ENCODE measurements around the gene EIF3K. TPM values are rescaled to one million over a fixed set of nuclear protein-coding genes. Genes with fewer than 3 reads are reported as not detected.
A peak's percentile ranks its signal among the peaks of the same experiment; 100 is the strongest.

The EIF3K gene
- total RNA-seq, 1 experiment from 2014 or later, result 320 TPM

DNA sequence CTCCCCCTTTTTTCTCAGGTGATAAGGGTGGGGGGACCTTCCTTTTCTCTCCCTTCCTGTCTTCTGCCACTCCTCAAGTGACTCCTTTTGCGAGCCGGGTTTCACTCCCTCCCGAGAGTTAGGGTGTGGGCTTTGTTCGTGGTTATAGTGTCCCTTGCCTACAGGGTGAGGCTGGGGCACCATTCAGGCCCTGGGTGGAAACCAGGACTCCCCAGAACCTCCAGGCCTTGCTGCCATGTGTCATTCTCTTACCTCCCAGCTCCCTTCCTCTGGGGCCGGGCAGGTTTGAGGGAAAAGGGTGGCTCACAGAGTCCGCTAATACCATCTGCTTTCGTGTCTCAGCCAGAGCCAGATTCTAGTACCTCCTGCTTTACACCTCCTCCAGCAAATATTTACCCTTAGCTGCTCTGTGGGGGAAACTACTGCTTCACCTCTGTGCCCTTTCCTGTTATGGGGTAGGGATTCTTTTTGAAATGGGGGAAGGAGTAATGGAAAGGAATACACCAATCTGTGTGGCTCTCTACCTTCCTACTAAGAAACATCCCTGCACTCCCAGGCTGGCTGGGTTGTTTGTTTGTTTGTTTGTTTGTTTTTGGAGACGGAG is 31.3 kb downstream of the EIF3K start:
- H3K27me3 ChIP-seq, result no peaks in the 10 kb centered on the region
- H3K4me1 ChIP-seq, result peaks cover 45% of the 10 kb centered on the region
- H3K36me3 ChIP-seq, result no peaks in the 10 kb centered on the region
- H3K4me3 ChIP-seq, result no peak overlapping the region
- DNase-seq, result no peak
- H3K9me3 ChIP-seq (replicated peaks), result no peaks in the 10 kb centered on the region
- no peak overlapping the region for H3K27ac ChIP-seq

DNA sequence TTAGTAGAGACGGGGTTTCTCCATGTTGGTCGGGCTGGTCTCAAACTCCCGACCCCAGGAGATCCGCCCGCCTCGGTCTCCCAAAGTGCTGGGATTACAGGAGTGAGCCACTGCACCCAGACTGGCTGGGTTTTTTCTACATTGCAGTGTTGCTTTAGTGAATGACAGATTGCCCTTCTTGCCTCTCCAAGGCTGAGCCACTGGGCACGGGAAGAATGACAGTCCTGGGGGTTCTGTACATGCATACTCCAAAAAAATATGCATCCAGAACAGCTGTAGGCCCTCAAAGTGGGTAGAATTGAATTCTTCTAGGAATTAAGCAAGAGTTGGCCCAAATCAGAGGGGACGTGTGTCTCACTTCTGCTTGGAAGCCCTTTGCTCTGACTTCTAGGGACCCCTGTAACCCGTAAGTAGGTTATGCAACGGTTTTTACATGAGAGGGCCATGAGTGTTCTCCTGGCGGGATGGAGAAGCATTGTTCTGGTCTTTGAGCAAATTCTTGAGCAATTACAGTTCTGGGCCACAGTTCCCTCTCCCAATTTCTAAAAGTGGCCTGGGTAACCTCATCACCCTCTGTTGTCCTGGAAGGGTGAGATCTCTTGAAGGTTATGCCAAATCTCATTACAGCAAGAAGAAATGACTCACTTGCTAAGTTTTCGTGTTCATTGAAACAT is 32.1 kb downstream of the EIF3K start:
- H3K27ac ChIP-seq, result no peak overlapping the region
- no peaks in the 10 kb centered on the region for H3K27me3 ChIP-seq
- H3K9me3 ChIP-seq (replicated peaks), result no peaks in the 10 kb centered on the region
- H3K36me3 ChIP-seq, result peaks cover 5% of the 10 kb centered on the region; the same call in 1 of the 2 replicates
- peaks cover 51% of the 10 kb centered on the region for H3K4me1 ChIP-seq
- no peak overlapping the region for H3K4me3 ChIP-seq
- DNase-seq, result no peak

DNA sequence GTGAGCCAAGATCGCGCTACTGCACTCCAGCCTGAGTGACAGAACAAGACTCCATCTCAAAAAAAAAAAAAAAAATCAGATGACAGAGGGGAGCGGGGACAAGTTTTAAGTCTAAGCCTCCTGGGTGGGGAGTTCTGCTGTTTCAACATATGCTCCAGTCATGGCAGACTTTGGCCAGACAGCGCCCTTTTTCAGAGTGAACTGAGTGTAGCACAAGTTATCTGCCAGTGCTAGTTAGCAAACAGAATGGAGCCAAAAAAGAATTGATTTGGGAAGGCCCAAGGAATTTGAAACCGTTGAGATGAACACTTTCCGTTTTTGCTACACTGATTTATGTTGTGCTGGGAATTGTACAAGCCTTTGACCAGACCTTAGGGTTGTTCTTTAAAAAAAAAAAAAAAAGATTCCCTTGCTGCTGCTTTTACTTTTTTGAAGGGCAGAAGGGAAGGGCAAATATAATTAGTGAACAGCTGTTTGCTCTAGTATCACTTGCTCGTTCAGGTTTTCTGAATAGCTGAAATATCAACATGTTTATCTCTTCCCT is 34.1 kb downstream of the EIF3K start:
- no peaks in the 10 kb centered on the region for H3K27me3 ChIP-seq
- H3K9me3 ChIP-seq (replicated peaks), result no peaks in the 10 kb centered on the region
- peaks cover 60% of the 10 kb centered on the region for H3K4me1 ChIP-seq
- H3K36me3 ChIP-seq, result peaks cover 15% of the 10 kb centered on the region
- H3K27ac ChIP-seq, result peak overlapping the region; percentile 8; the same call in 1 of the 2 replicates
- no peak overlapping the region for H3K4me3 ChIP-seq
- DNase-seq, result peak in 1 of 2 experiments; percentile 52

DNA sequence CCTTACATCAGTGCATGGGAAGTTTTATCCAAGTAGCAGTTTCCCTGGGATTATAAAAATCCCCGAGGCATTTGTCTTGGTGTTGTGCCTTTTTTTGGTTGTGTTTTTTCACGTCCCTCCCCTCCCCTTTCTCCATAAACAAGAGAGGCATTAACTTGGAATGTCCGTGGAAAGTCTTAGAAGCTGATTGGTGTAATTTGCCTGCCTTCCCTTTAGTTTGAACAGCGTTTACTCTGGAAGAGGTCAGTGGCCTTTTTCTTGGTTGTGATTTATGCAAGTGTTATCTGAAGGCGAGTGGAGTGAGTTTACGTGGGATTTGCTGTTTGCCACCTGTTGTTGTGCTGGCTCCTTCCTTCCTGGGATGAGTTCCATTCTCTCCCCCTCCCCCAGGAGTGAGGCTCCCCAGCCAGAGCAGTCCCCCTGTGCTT is 35.7 kb downstream of the EIF3K start:
- H3K36me3 ChIP-seq, result peaks cover 15% of the 10 kb centered on the region
- peak; percentile 42 to 62 for DNase-seq
- H3K4me3 ChIP-seq, result no peak overlapping the region

DNA sequence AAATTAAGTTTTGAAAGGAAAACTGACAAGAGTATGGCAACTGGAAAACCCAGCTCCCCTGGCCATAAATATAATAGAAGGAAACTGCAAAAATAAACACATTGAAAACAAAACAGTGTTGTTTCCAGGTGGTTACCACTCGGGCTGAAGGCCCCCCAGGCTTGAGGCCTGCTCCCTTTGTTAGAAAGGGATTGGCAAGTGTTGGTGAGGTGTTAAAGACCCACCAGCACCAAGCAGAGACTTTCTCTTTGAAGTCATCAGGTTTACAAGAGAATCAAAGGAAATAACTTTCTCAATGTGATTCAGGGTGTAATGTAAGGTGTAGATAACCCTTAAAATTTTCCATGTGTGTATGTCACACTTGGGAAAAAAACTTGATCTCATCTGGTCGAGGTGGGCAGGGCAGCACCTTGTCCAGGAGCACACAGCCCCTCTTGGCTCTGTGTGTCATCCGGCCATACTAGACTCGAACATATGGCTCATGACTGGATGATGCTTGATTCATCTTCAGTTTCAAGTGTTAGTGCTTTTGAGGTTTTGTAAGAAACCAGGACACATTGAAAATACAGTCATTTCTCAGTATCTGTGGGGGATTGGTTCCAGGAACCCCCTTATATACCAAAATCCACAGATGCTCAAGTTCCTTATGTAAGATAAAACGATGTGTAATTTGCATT is 36.3 kb downstream of the EIF3K start:
- no peak overlapping the region for H3K4me3 ChIP-seq
- no peak for DNase-seq

More for the DNA sequence above, 35.7 kb downstream of the EIF3K start:
- Histone ChIP-seq H3K27me3 (no peaks in the 10 kb centered on the region), H3K4me1 (peaks cover 71% of the 10 kb centered on the region), H3K9me3 (replicated peaks) (no peaks in the 10 kb centered on the region), H3K27ac (no peak overlapping the region)

DNA sequence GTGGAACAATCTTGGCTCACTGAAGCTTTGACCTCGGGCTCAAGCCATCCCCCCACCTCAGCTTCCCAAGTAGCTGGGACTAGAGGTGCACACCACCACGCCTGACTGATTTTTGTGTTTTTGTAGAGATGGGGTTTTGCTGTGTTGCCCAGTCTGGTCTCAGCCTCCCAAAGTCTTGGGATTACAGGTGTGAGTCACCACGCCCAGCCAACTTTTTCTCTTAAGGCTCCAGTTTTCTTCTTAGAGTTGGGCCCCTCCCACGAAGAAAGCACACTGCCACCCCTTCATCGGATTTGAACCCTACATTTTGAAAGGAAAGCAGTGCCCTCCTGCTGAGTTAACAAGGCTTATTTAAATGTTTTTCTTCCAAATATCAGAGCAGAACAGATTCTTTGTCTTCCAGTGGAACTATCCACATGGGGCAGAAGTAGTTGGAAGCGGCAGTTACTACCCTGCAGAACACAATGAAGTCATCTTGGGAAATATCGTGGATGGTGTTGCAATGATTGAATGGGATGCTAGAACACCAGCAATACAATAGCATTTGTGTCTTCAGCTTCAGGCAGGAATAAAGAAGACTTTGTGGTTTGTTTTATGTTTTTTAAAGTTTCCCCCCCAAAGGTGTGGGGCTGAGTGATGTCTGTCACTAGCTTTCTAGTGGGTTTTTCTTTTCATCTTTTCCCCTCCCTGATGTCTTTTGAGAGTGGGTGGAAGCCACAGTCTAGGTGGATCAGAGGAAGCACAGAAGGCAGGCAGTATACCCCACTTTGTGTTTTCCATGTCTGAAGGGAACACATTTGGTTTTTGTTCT is 37.4 kb downstream of the EIF3K start:
- Histone ChIP-seq H3K36me3 (peaks cover 20% of the 10 kb centered on the region), H3K27me3 (no peaks in the 10 kb centered on the region), H3K27ac (no peak overlapping the region), H3K4me1 (peaks cover 72% of the 10 kb centered on the region), H3K4me3 (no peak overlapping the region), H3K9me3 (replicated peaks) (no peaks in the 10 kb centered on the region)
- DNase-seq, result no peak

More for the DNA sequence above, 36.3 kb downstream of the EIF3K start:
- Histone ChIP-seq H3K27me3 (no peaks in the 10 kb centered on the region), H3K4me1 (peaks cover 77% of the 10 kb centered on the region), H3K36me3 (peaks cover 15% of the 10 kb centered on the region), H3K9me3 (replicated peaks) (no peaks in the 10 kb centered on the region), H3K27ac (no peak overlapping the region)

DNA sequence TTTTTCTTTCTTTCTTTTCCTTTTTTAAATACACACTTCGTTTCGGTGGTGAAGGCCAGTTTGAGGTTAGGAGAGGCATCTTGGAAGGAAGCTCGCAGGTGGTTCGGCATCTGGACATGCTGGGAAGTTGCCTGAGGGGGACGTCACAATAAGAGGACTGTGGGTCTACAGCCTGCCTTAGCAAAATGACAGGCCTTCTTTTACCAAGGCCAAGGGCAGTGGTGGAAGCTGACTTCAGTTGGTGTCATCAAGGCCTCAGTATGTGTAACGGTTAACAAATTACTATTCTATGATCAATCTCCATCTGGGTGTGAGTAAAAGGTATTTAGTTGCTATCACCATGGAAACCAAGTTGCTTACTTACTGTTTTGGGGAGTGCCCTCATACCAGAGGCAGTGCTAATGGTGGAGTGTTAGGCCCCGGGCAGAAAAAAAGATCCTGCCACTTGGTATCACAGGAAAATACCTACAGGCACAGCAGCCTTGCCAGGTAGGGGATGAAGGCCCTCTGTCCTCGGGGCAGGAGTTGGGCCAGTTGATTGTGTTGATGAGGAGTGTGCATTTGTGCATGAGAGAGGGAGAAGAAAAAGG is 38.7 kb downstream of the EIF3K start:
- peaks cover 61% of the 10 kb centered on the region for H3K4me1 ChIP-seq
- H3K27ac ChIP-seq, result peak overlapping the region; percentile 31; the same call in 1 of the 2 replicates
- H3K36me3 ChIP-seq, result peaks cover 21% of the 10 kb centered on the region
- no peak for DNase-seq
- no peak overlapping the region for H3K4me3 ChIP-seq
- no peaks in the 10 kb centered on the region for H3K9me3 ChIP-seq (replicated peaks)
- no peaks in the 10 kb centered on the region for H3K27me3 ChIP-seq

DNA sequence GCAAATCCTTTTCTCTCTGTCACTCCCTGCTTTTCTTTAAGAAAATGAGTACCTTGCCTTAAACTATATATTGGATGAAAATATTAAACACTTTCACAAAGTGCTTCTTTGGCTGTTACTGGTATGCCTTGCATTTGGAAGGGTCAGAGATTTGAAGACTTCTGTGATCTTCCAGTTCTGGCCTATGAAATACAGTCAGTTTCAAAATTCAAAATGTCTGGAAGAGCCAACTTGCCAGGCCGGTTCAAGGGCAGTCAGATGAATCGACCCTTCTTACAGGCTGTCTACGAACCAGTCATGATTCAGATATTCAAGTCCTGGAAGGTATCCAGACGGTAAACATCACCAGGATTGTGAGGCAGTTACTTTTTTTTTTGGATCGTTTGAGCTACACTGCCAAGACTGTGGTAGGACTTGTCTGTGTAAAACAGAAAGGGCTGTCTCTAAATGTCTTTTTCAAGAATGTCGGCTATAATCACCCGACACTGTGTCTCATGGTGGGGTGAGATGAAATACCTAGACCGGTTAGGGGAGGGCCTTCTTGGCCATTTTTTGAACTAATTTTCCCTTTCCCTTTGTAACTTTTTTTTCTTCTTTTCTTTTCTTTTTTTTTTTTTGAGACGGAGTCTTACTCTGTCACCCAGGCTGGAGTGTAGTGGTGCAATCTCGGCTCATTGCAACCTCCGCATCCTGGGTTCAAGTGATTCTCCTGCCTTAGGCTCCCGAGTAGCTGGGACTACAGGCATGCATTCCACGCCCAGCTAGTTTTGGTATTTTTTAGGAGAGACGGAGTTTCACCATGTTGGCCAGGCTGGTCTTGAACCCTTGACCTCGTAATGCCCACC is 39.7 kb downstream of the EIF3K start:
- H3K4me3 ChIP-seq, result no peak overlapping the region
- DNase-seq, result peak; percentile 53 to 67
- peaks cover 21% of the 10 kb centered on the region for H3K36me3 ChIP-seq

DNA sequence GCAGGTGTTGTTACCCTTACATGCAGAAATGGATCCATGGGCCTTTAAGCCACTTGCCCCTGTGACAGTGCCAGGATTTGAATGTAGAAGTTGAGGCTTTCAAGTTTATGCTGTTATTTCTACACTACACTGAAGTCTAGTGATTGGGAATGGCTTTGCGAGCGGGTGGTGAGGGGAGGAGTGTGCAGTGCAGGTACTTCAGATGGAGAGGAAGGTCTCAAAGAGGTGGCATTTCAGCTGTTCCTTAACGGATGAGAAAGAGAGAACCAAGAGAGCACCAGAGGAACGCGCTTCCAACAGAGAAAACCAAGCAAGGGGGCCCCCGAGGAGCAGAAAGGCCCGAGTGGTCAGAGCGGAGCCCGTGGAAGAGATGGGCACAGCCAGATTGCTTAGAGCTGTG is 41.7 kb downstream of the EIF3K start:
- no peak for DNase-seq
- H3K36me3 ChIP-seq, result peaks cover 20% of the 10 kb centered on the region
- no peak overlapping the region for H3K27ac ChIP-seq
- peaks cover 56% of the 10 kb centered on the region for H3K4me1 ChIP-seq
- no peak overlapping the region for H3K4me3 ChIP-seq
- no peaks in the 10 kb centered on the region for H3K27me3 ChIP-seq
- no peaks in the 10 kb centered on the region for H3K9me3 ChIP-seq (replicated peaks)

More for the DNA sequence above, 39.7 kb downstream of the EIF3K start:
- H3K27ac ChIP-seq, result peak overlapping the region; percentile 50; the same call in 1 of the 2 replicates
- no peaks in the 10 kb centered on the region for H3K27me3 ChIP-seq
- H3K9me3 ChIP-seq (replicated peaks), result no peaks in the 10 kb centered on the region
- peaks cover 58% of the 10 kb centered on the region for H3K4me1 ChIP-seq

DNA sequence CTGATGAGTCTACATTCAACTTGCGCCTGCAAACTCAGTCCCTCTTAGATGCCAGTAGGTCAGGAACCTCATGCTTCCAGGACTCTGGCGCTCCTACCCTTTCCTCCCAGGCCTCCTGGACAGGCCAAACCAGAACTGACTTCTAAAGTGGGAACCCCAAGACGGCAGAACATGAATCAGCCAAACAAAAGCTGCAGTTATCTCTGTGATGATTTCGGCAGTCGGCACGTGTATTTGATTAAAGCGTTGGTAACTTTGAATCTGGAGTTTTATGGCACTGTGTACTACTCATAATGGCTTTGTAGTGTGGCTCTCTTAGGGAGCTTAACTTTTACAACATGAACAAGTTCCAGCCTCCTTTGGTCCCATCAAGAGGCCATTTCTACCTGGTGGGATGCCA is 42.1 kb downstream of the EIF3K start:
- Histone ChIP-seq H3K27me3 (no peaks in the 10 kb centered on the region), H3K27ac (no peak overlapping the region), H3K9me3 (replicated peaks) (no peaks in the 10 kb centered on the region), H3K4me3 (no peak overlapping the region), H3K4me1 (peaks cover 60% of the 10 kb centered on the region), H3K36me3 (peaks cover 15% of the 10 kb centered on the region)
- DNase-seq, result no peak

DNA sequence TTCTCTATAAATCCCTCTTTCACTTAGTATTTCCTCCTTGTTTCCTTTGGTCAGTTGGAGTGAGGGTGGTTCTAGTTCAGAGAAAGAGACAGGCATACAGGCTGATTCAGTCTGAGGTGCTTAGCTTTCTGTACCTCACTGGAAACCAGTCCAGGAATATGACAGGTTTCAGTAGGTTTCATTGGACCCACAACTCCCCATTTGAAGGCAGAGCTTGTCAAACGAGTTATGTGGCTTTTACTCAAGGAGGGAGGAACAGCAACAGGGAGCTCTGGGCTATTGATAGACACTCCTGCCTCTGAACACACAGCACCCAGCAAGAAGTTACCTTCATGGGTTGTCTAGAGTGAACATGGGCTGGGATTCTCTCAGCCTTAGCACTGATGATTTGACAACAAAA is 43.0 kb downstream of the EIF3K start:
- DNase-seq, result no peak
- Histone ChIP-seq H3K4me1 (peaks cover 68% of the 10 kb centered on the region), H3K4me3 (no peak overlapping the region), H3K27me3 (no peaks in the 10 kb centered on the region), H3K27ac (no peak overlapping the region), H3K36me3 (peaks cover 9% of the 10 kb centered on the region; the same call in 1 of the 2 replicates), H3K9me3 (replicated peaks) (no peaks in the 10 kb centered on the region)

DNA sequence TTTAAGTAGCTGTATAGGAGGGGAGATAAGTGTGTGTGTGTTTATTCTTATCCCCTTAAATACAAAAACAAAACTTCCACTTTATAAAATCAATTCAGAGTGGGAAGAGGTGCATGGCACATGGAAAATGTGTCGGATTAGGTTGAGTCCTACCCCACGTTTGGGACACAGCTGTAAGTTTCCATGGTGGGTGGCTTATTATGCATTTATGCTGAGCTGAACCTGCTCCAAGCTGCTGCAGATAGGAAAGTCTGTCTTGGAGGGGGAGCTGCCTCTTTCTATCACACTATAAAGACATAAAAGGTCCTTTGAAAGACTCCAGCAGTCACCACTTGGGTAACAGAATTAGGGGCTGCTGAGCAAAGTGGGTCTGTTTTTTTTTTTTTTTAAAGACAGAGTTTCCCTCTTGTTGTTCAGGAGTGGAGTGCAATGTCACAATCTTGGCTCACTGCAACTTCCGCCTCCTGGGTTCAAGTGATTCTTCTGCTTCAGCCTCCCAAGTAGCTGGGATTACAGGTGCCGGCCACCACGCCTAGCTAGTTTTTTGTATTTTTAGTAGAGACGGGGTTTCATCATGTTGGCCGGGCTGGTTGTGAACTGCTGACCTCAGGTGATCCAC is 43.7 kb downstream of the EIF3K start:
- Histone ChIP-seq H3K27me3 (no peaks in the 10 kb centered on the region), H3K36me3 (peaks cover 6% of the 10 kb centered on the region; the same call in 1 of the 2 replicates), H3K9me3 (replicated peaks) (no peaks in the 10 kb centered on the region), H3K4me1 (peaks cover 70% of the 10 kb centered on the region), H3K4me3 (no peak overlapping the region), H3K27ac (no peak overlapping the region)
- DNase-seq, result no peak

DNA sequence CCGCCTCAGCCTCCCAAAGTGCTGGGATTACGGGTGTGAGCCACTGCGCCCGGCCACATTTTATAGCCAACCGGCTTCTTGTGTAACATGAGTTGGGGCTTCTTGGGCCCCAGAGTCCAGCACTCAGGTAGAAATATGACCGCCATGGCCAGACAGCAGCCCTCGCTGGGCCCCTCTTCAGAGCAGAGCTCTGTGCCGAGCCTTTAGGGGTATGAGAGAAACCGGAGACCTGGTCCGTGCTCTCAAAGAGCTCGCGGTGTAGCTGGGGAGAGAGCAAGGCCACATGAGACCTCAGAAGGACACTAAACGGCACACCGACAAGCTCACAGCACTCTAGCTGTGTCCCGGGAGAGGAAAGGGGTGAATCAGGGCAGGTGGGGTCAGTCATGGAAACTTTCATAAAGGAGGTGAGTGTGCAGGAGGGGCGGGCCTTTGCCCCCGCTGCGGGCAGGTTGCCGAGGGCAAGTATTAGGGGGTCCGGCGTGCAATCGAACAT is 44.2 kb downstream of the EIF3K start:
- Histone ChIP-seq H3K4me1 (peaks cover 70% of the 10 kb centered on the region), H3K4me3 (no peak overlapping the region), H3K27ac (no peak overlapping the region)

More for the DNA sequence above, 44.2 kb downstream of the EIF3K start:
- peaks cover 6% of the 10 kb centered on the region; the same call in 1 of the 2 replicates for H3K36me3 ChIP-seq
- H3K27me3 ChIP-seq, result no peaks in the 10 kb centered on the region
- no peak for DNase-seq
- H3K9me3 ChIP-seq (replicated peaks), result no peaks in the 10 kb centered on the region

All from SJCRH30 (cell line).